HG02610 (cell line): Measurements from ENCODE around the gene C6orf47.
A peak's percentile ranks its signal among the peaks of the same experiment; 100 is the strongest.

Experiments used
- ATAC-seq: cut with Tn5 transposase; IDR thresholded peaks from one replicate; pipeline ENCODE4 v1.9.1; 2021; ENCODE audit warnings: mild to moderate bottlenecking, moderate library complexity; ENCODE audit not compliant: unreplicated experiment

The C6orf47 gene

DNA sequence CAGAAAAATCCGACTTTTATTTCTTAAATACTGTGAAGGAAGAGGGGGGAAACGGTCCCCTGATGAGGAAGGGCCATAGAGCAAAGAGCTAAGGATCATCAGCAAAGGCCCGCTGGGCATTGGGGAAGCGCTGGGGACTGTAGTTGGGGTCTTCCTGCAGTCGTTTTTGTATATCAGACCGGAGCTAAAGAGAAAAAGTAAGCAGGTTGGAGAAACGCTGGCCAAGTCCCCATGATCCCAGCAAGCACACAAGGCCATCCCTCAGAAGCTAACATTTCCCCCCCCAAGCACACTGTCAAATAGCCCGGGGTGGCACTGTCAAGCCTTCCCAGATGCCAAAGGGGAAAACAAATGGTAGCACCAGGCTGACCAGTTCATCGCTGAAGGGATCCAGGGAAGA is 21.5 kb downstream of the C6orf47 start:
- ATAC-seq, result no peak

DNA sequence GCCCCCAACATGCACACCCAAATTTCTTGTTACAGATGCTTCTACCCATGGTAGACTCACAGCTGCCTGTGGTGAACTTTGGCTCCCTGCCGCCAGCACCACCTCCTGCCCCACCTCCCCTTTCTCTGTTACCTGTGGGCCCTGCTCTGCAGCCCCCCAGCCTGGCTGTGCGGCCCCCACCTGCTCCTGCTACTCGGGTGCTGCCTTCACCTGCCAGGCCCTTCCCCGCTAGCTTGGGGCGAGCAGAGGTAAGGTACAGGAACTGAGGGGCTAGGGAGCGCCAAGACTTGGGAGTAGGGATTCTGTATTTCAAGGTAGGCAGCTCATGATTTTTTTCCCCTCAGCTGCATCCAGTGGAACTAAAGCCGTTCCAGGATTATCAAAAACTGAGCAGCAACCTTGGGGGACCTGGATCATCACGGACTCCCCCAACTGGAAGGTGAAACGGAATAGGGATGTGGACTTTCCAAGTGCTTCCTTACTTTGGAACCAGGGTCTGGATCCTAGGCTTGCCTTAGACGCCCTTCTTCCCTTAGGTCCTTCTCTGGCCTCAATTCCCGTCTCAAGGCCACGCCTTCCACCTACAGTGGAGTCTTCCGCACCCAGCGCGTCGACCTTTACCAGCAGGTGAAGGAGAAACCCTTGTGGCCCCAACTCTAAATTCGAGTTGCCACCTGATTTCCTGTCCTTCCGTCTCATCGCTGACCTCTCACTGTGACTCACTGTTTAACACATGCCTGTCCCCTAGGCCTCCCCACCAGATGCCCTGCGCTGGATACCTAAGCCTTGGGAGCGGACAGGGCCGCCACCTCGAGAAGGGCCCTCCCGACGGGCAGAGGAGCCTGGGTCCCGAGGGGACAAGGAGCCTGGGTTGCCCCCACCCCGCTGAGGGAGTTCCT is 23.6 kb downstream of the C6orf47 start:
- no peak for ATAC-seq

DNA sequence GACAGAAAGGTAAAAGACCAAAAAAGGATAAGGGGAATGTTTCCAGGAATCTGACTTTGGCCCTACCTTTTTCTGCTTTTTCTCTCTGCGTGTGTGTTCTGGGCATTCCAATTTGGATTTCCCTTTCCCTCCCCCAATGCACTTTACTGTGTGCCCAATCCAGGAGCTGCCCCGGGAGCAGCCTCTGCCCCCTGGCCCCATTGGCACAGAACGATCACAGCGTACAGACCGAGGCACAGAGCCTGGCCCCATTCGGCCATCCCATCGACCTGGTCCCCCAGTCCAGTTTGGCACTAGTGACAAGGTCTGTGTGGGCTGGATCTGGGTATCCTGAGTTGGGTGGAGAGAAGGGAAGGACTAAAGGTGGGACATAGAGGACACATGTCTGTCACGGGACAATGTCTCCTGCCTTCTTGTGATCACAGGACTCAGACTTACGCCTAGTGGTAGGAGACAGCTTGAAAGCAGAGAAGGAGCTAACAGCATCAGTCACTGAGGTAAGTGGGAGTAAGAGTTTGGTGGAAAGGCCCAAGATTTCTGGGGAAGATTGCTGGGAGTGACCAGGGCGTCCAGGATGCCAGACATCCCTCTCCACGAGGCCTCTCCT is 25.5 kb downstream of the C6orf47 start:
- ATAC-seq, result no peak

DNA sequence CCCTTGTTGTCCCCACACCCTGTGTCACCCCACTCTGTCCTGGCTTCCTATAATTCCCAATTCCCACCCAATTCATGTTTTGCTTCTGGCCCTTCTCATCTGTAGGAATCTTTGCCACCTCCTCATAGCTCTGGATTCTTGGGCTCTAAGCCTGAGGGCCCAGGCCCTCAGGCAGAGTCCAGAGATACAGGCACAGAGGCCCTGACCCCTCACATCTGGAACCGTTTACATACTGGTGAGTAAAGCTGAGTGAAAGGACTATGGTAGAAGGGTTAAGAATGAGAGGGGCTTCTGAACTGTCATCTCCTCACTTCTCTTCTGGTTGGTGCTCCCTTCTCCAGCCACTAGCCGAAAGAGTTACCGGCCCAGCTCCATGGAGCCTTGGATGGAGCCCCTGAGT is 26.4 kb downstream of the C6orf47 start:
- no peak for ATAC-seq

DNA sequence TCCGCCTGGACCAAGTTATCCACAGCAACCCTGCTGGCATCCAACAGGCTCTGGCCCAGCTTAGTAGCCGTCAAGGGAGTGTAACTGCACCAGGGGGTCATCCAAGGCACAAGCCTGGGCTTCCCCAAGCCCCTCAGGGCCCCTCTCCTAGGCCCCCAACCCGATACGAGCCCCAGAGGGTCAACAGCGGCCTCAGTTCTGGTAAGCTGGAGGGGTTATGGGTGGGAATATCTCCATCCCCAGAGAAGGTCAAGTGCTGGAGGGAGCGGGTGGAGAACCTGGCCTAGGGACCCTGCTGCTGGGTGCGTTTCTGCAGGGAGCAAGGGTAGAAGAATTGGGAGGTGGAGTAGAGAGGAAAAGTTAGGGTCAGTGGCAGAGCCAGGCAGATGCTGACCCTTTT is 27.1 kb downstream of the C6orf47 start:
- no peak for ATAC-seq

DNA sequence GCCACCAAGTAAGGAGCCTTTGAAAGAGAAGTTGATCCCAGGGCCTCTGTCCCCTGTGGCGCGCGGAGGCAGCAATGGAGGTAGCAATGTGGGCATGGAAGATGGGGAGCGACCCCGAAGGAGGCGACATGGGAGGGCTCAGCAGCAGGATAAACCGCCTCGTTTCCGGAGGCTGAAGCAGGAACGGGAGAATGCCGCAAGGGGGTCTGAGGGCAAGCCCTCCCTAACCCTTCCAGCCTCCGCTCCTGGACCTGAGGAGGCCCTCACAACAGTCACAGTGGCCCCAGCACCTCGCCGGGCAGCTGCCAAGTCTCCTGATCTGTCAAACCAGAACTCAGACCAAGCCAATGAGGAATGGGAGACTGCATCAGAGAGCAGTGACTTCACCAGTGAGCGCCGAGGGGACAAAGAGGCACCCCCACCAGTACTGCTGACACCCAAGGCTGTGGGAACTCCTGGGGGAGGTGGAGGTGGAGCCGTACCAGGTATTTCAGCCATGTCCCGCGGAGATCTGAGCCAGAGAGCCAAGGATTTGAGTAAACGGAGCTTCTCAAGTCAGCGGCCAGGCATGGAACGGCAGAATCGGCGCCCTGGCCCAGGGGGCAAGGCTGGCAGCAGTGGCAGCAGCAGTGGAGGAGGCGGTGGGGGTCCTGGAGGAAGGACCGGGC is 28.2 kb downstream of the C6orf47 start:
- ATAC-seq, result no peak

DNA sequence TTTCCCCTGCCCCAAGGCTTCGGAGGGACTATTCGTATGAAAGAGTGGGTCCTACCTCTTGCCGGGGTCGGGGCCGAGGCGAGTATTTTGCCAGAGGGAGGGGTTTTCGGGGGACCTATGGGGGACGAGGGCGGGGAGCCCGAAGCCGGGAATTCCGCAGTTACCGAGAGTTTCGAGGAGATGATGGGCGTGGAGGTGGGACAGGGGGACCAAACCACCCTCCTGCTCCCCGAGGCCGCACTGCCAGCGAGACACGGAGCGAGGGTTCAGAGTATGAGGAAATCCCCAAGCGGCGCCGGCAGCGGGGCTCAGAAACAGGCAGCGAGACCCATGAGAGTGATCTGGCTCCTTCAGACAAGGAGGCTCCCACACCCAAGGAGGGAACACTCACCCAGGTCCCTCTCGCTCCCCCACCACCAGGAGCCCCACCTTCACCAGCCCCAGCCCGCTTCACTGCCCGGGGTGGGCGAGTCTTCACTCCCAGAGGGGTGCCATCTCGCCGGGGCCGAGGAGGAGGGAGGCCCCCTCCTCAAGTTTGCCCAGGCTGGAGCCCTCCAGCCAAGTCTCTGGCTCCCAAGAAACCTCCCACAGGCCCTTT is 28.8 kb downstream of the C6orf47 start:
- no peak for ATAC-seq

DNA sequence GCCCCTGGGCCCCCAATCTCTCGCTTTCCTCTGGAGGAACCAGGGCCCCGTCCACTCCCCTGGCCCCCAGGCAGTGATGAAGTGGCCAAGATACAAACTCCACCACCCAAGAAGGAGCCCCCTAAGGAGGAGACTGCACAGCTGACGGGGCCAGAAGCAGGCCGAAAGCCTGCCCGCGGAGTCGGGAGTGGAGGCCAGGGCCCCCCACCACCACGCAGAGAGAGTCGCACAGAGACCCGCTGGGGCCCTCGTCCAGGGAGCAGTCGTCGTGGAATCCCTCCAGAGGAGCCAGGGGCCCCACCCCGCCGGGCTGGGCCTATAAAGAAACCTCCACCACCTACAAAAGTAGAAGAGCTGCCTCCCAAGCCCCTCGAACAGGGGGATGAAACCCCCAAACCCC is 29.4 kb downstream of the C6orf47 start:
- no peak for ATAC-seq

DNA sequence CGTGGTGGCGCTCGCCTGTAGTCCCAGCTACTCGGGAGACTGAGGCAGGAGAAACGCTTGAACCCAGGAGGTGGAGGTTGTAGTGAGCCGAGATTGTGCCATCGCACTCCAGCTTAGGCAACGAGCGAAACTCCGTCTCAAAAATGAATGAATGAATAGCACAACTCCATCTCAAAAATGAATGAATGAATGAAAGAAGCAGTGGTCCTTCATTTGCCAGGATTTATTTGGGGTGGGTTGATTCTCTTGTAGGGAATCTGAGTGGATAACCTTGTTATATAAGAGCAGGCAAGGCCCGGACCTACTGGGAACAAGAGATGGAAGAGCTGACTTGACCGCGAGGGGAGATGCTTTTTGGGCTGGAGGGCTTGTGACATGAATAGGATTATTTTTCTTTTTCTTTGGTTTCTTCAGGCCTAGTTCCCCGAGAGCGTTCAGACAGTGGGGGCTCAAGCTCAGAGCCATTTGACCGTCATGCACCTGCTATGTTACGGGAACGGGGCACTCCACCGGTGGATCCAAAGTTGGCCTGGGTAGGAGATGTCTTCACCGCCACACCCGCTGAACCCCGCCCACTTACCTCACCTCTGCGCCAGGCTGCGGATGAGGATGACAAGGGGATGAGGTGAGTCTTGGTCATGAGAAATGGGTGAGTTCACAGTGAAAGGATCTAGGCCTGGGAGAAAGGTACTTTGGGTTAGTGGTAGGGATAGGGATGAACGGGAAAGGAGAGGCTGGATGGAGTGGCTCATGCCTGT is 30.2 kb downstream of the C6orf47 start:
- no peak for ATAC-seq

DNA sequence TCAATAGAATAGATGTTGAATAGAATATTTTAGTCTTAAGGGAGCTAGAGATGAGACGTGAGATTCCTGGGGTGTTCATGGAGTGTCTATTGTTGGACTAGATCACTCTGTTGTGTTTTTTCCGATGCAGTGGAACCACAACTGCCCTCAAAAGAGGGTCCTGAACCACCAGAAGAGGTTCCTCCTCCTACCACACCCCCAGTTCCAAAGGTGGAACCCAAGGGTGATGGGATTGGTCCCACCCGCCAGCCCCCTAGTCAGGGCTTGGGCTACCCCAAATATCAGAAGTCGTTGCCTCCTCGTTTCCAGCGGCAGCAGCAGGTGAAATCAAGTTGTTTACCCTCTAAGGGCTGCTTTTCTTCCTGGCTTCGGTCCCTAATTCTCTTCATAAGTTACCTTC is 31.6 kb downstream of the C6orf47 start:
- ATAC-seq, result no peak

DNA sequence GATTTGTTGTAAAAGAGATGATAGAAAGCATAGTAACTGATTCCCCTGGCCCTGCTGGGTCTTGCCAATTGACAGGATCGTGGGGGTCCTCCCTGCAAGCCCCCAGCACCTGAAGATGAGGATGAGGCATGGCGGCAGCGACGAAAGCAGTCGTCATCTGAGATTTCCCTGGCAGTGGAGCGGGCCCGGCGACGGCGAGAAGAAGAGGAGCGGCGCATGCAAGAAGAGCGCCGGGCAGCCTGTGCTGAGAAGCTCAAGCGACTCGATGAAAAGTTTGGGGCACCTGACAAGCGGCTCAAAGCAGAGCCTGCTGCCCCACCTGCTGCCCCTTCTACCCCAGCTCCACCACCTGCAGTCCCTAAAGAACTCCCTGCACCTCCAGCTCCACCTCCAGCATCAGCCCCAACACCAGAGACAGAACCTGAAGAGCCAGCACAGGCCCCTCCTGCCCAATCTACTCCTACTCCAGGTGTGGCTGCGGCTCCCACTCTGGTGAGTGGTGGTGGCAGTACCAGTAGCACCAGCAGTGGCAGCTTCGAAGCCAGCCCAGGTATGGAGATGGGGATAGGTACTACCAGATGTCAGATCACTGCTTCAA is 32.8 kb downstream of the C6orf47 start:
- ATAC-seq, result no peak

DNA sequence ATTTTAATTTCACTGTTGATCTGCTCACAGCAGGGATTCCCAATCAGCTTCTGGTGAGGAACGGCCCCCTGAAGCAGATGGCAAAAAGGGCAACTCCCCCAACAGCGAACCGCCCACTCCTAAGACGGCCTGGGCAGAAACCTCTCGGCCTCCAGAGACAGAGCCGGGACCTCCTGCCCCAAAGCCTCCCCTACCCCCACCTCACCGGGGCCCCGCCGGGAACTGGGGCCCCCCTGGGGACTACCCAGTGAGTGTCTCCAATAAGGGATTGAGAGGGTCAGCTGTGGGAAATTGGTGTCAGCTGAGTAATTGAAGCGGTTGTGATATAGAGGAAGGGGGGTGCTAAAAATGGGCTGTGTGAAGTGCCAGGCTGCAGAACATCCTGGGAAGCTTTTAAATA is 33.6 kb downstream of the C6orf47 start:
- ATAC-seq, result no peak

DNA sequence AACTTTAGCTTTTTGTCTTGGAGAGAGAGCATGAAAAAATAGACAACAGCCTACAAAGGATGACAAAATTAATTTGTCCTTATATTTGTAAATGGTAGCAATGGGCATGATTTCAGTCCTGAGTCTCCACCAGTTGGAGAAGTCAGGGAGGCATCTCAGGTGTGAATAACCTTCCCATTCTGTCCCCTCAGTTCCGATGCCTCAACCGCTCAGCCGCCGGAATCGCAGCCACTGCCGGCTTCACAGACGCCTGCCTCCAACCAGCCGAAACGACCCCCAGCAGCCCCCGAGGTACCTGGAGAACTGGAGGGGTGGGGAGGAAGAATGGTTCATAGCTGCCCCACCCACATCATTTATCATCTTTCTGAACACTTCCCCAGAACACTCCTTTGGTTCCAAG is 36.5 kb downstream of the C6orf47 start:
- ATAC-seq, result no peak

DNA sequence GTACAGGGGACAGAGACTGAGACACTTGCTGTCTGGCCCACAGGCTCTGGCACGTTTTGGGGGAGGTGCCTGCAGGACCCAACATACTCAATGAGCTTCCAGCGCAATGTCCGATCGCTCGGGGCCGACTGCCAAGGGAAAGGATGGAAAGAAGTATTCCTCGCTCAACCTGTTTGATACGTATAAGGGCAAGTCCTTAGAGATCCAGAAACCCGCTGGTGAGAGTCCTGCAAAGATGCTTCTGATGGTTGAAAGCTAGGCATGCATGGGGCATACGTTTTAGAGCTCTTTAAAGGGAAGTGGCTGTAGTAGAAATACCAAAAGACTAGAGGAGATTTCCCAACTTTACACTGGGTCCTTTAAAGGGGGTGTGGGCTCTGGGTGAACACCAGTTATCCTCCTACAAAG is 37.9 kb downstream of the C6orf47 start:
- no peak for ATAC-seq

DNA sequence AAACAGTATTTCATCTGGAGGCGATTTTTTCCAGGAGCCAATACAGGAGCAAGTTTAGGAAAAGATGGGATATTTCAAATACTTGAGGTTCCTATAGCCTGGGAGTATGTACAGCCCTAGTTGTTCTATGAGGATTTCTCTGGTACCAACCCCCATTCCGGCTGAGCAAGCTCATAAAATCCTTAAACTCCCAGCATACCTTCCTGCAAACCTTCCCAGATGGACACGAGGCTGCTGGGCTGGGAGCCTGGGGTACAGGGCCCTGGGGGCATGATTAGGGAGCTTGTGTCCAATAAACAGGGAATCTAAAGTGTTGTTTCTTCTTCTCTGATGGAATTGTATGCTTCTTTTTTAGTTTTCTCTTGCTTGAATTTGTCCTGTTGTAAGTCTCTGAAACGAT is 38.6 kb downstream of the C6orf47 start:
- no peak for ATAC-seq

DNA sequence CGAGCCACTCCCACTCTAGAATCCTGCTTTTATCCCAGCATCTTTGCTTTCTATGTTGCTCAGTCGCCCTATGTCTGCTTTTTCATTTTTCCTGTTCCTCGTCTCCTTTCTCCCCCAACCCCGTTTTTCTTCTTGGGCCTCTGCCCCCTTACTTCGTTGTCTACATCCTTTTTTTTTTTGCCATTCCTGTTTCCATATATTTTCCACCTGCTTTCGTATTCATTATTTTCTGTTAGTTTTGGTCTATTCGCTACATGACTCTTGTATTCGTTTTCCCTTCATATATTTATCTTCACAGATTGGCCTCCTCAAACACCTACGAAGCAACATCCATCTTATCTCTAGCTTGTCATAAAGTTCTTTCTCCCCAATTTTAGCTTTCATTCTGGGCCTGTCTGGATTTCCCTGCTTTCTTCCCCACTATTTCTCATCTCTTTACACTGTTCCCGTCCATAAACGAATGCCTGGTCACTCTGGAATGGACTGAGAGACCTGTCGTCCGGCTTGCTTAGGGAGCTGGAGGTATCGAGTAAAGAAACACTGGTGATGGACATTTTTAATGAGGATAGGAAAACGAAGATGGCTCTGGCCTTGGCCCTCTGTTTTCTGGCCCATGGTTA is 39.1 kb downstream of the C6orf47 start:
- ATAC-seq, result no peak

DNA sequence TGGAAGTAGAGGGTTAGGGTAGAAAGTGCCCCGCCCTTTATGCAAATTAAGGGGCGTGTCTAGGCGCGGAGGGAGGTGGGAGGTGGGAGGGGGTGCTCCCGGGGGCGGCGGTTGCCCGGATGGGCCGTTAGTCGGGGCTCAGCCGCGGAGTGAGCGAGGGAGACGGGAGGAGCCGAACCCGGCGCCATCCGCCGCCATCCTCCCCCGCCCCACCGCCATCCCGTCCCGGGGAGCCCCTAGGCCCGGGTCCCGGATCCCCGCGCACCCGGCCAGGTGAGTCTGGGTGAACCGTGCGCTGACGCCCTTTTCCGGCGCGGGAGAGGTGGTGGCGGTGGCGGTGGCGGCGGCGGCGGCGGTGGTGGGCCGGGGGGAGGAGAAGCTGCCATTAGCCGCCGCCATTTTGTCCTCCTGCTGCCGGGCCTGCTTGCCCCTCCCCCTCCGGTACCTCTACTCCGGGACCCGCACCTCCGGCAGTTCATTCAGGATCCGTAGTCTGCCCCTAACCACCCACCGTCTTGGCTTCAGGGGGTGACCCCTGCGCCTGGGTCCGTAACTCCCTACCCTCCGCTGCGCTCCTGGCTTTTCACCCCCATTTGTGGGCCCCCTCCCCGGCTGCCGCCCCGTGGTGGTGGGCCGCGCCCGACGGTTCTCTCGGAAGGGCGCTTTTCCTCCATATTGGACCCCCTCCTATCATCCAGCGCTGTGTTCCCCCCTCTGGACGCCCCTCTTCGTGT is 39.8 kb downstream of the C6orf47 start, which contains the start of gene PRRC2A:
Gene PRRC2A, plus strand, starts transcription at position 130 of the 734 bp plus-strand sequence. CDS start 2,075 bp downstream, outside the sequence.
- ATAC-seq, result peak; percentile 50

DNA sequence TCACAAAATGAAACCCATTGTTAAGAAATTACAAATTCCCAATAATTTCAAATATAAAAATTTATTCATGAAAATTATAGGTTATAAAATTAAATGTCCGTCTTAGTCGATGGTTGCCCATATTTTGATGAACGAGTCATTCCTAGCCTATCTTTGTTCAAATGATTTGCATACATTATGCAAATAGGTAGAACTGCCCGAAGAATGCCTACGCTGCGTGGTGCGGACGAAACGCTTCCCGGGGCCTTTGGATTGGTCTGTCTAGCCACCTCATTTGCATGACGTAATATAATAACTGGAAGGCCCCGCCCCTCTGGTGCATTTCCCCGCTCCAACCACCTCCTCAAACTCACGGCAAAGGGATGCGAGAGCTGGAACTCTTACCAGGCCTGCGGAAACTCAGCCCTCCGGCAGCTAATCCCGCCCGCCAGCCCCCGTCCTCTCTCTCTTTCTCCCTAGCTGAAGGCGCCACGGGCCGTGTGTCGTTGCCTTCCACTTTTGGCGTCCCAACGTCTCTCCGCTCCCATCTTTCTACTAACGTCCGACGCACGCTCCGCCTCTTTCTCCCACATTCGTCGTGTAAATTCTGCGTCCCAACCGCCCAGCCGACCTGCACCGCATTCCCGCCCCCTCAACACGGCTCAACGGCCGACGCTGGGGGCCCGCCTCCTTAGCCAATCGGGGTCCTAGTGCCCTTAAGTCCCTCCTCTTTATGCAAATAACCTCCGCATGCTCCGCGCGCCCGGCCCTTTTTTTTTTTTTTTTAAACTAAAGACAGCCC is 40.6 kb downstream of the C6orf47 start:
- ATAC-seq, result peak; percentile 81
